Ascending aorta (tissue), 2 donors: ENCODE data around the gene ARHGAP26. TPM values are rescaled to one million over a fixed set of nuclear protein-coding genes. Genes with fewer than 3 reads are reported as not detected.
A peak's percentile ranks its signal among the peaks of the same experiment; 100 is the strongest.

ENCODE experiments used
- DNase-seq, 2 donors: peaks; one replicate each; pipeline ENCODE4 v3.0.0-alpha.2; 2019; ENCODE audit warnings: low spot score in 2 of 2
- H3K27ac ChIP-seq, 2 donors: fragments of 200-600 bp; sonication (generic); one replicate each; pipeline ENCODE4 v1.5.1; 2016 to 2017; ENCODE audit warnings: mild to moderate bottlenecking in 1 of 2
- H3K27me3 ChIP-seq: fragments of 200-600 bp; sonication (generic); one replicate; pipeline ENCODE4 v1.5.1; 2017
- H3K36me3 ChIP-seq, 2 donors: fragments of 200-600 bp; sonication (generic); one replicate each; pipeline ENCODE4 v1.5.1; 2016
- H3K4me1 ChIP-seq, 2 donors: fragments of 200-600 bp; sonication (generic); one replicate each; pipeline ENCODE4 v1.5.1; 2016 to 2017; ENCODE audit warnings: mild to moderate bottlenecking in 1 of 2
- H3K4me3 ChIP-seq, 2 donors: fragments of 200-600 bp; sonication (generic); one replicate each; pipeline ENCODE4 v1.5.1; 2016 to 2017; ENCODE audit warnings: mild to moderate bottlenecking in 1 of 2
- H3K9me3 ChIP-seq, 2 donors: fragments of 200-600 bp; sonication (generic); one replicate each; pipeline ENCODE4 v1.5.1; 2016
- CTCF ChIP-seq, 3 experiments: fragments of 200-600 bp in 2 of 3; fragments of 450-650 bp in 1 of 3; sonication (generic) in 2 of 3; IDR thresholded peaks; one replicate each; pipeline ENCODE4 v1.5.1; 2016 to 2019; ENCODE audit warnings: antibody characterized with exemption in 3 of 3, mild to moderate bottlenecking in 1 of 3, moderate library complexity in 1 of 3
- intact Hi-C: fragments of 100-400 bp; cut with DNase I; formaldehyde crosslinking; loops from one replicate; pipeline ENCODE4 v1.15.1; 2023
- total RNA-seq: library from RNA; depleted of rRNA; stranded (reverse); fragments of >200 nt; gene quantifications from one replicate; pipeline ENCODE4 v1.1.0, GENCODE V29; 2016

ARHGAP26 gene
- total RNA-seq, 1 donor from 2014 or later, result 34.9 TPM

DNA sequence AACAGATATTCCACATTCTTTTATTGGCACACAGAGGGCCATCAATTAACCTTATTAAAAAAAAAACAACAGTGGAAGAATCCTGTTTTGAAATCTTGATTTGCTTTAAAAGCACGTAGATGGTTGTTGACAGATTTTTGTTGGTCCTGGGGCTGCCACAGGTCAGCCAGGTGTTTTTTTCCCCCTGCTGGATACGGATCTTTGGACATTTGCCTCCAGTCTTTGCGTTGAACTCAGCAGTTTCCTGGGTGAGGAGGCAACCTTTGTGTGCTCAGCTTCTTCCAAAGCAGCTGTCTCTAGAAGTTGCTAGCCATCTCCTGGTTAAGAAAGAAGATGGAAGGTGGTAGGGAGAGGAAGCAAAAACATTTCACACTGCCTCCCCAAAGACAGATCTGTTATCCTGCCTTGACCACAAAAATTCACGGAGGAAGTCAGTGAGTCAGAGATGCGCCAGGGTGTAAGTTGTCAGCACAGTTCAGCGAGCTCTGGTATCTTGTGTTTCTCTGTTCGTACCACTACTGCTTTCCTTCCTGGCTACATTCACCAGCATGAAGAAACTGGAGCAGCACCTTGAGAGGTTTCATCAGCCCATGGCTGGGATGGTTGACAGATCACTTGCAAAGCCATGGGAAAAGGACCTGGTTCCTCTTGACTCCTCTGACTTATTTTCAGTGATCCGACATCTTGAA lies 207.3 kb downstream of the ARHGAP26 start:
- H3K4me1 ChIP-seq, result peaks cover 5 to 12% of the 10 kb centered on the region in 2 donors
- H3K27me3 ChIP-seq, result no peaks in the 10 kb centered on the region
- DNase-seq, result no peak
- no peak overlapping the region for H3K4me3 ChIP-seq
- intact Hi-C loops, result no loop called here
- H3K27ac ChIP-seq, result no peak overlapping the region
- no peaks in the 10 kb centered on the region for H3K36me3 ChIP-seq
- H3K9me3 ChIP-seq, result no peaks in the 10 kb centered on the region
- no peak for TF ChIP-seq CTCF (IDR thresholded peaks at IDR 0.05)

DNA sequence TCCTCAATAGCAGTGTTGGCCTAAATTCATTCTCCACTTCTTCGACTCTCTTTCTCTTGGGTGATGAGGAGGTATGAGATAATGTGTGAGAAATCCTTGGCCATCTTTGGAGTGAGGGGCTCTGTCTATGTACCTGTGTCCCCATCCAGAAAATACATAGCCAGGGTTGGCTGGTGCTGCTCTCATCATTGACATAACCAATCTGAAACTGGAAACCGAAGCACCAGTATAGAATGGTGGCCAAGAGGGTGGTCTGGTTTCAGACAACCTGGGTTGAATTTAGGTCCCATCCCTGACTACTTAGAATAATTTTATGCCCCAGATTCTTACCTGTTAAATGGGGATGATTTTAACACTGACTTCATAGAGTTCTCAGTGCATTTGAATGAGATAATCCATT lies 208.1 kb downstream of the ARHGAP26 start:
- Histone ChIP-seq H3K36me3 (no peaks in the 10 kb centered on the region), H3K27me3 (no peaks in the 10 kb centered on the region), H3K4me1 (peaks cover 7 to 19% of the 10 kb centered on the region in 2 donors), H3K4me3 (no peak overlapping the region), H3K9me3 (no peaks in the 10 kb centered on the region), H3K27ac (no peak overlapping the region)
- intact Hi-C loops, result no loop called here
- no peak for DNase-seq
- TF ChIP-seq CTCF (IDR thresholded peaks at IDR 0.05), result no peak

DNA sequence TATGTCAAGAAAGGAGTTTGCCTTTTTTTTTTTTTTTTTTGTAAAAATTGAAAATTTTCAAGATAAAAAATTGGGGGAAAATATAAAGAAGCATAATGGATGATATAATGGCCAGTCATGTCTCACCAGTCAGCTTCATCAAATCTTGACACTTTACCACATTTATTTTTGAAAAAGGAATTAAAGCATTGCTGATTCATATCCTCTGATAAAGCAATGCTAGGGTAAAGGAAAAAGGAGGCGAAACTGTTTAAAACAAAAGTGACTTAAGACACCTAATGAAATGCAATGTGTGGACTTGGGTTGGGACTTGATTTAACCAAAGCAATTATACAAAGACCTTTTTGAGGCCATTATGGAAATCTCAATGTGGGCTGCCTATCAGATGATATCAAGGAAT lies 208.5 kb downstream of the ARHGAP26 start:
- no peaks in the 10 kb centered on the region for H3K27me3 ChIP-seq

GRCh38 chr5:142979636-142980035 lies 209.5 kb downstream of the ARHGAP26 start:
- H3K27me3 ChIP-seq, result no peaks in the 10 kb centered on the region
- H3K4me1 ChIP-seq, result peaks cover 7 to 19% of the 10 kb centered on the region in 2 donors
- no peak overlapping the region for H3K4me3 ChIP-seq
- intact Hi-C loops, result no loop called here
- no peaks in the 10 kb centered on the region for H3K36me3 ChIP-seq
- TF ChIP-seq CTCF (IDR thresholded peaks at IDR 0.05), result no peak
- H3K27ac ChIP-seq, result no peak overlapping the region
- no peak for DNase-seq
- no peaks in the 10 kb centered on the region for H3K9me3 ChIP-seq

More for the DNA sequence above, 208.5 kb downstream of the ARHGAP26 start:
- Histone ChIP-seq H3K4me1 (peaks cover 7 to 19% of the 10 kb centered on the region in 2 donors), H3K27ac (no peak overlapping the region), H3K36me3 (no peaks in the 10 kb centered on the region), H3K4me3 (no peak overlapping the region), H3K9me3 (no peaks in the 10 kb centered on the region)
- intact Hi-C loops, result no loop called here
- TF ChIP-seq CTCF (IDR thresholded peaks at IDR 0.05), result no peak
- no peak for DNase-seq

GRCh38 chr5:142981475-142981874 lies 211.3 kb downstream of the ARHGAP26 start:
- Histone ChIP-seq H3K9me3 (no peaks in the 10 kb centered on the region), H3K4me3 (no peak overlapping the region), H3K27ac (peak overlapping the region in 1 of 2 donors; percentile 70), H3K4me1 (peaks cover 7 to 19% of the 10 kb centered on the region in 2 donors), H3K36me3 (no peaks in the 10 kb centered on the region), H3K27me3 (no peaks in the 10 kb centered on the region)
- DNase-seq, result no peak
- no peak for TF ChIP-seq CTCF (IDR thresholded peaks at IDR 0.05)
- intact Hi-C loops, result no loop called here
